HepG2 (cell line): ENCODE results near the gene NT5C1B. TPM values are rescaled to one million over a fixed set of nuclear protein-coding genes. Genes with fewer than 3 reads are reported as not detected.

Source experiments
- AHDC1 ChIP-seq: sonication (generic); formaldehyde crosslinking; IDR thresholded peaks from 2 replicates; pipeline ENCODE4 v1.5.1; 2020; ENCODE audit warnings: mild to moderate bottlenecking, missing genetic modification reagents, borderline replicate concordance
- CHD4 ChIP-seq: fragments of 200-600 bp; sonication (generic); IDR thresholded peaks from 2 replicates; pipeline ENCODE4 v1.7.0; 2017; ENCODE audit warnings: mild to moderate bottlenecking, low read length, borderline replicate concordance
- DNMT3B ChIP-seq: conservative IDR thresholded peaks from 2 replicates; pipeline ENCODE4 v1.6.1; 2016; ENCODE audit warnings: missing biosample characterization, control low read depth
- ESRRA ChIP-seq: sonication (generic); formaldehyde crosslinking; IDR thresholded peaks from 2 replicates; pipeline ENCODE4 v1.5.1; 2020; ENCODE audit warnings: mild to moderate bottlenecking, low read depth, missing genetic modification reagents
- FOXK1 ChIP-seq: sonication (generic); formaldehyde crosslinking; IDR thresholded peaks from 2 replicates; pipeline ENCODE4 v1.4.0; 2020; ENCODE audit warnings: low read depth, missing genetic modification reagents, borderline replicate concordance
- FOXM1 ChIP-seq: sonication (generic); formaldehyde crosslinking; IDR thresholded peaks from 2 replicates; pipeline ENCODE4 v1.5.0; 2020; ENCODE audit warnings: missing genetic modification reagents
- GPN1 ChIP-seq: sonication (generic); formaldehyde crosslinking; IDR thresholded peaks from 2 replicates; pipeline ENCODE4 v1.5.1; 2020; ENCODE audit warnings: missing genetic modification reagents, borderline replicate concordance
- HMGA1 ChIP-seq: sonication (generic); formaldehyde crosslinking; conservative IDR thresholded peaks from 2 replicates; pipeline ENCODE4 v1.4.0; 2020; ENCODE audit warnings: missing genetic modification reagents
- KAT2B ChIP-seq: fragments of 150-350 bp; IDR thresholded peaks from 2 replicates; pipeline ENCODE4 v1.6.1; 2014; ENCODE audit warnings: low read depth, low read length, borderline replicate concordance
- LBX2 ChIP-seq: sonication (generic); formaldehyde crosslinking; IDR thresholded peaks from 2 replicates; pipeline ENCODE4 v1.5.0; 2020; ENCODE audit warnings: missing genetic modification reagents, mild to moderate bottlenecking, borderline replicate concordance
- NKX3-1 ChIP-seq: sonication (generic); formaldehyde crosslinking; IDR thresholded peaks from 2 replicates; pipeline ENCODE4 v1.5.0; 2020; ENCODE audit warnings: missing genetic modification reagents
- PRMT3 ChIP-seq: sonication (generic); formaldehyde crosslinking; IDR thresholded peaks from 2 replicates; pipeline ENCODE4 v1.8.1; 2022; ENCODE audit warnings: low read depth, mild to moderate bottlenecking, moderate library complexity, missing genetic modification reagents, borderline replicate concordance
- REPIN1 ChIP-seq: sonication (generic); formaldehyde crosslinking; IDR thresholded peaks from 2 replicates; pipeline ENCODE4 v1.8.0; 2022; ENCODE audit warnings: missing genetic modification reagents, low read depth, mild to moderate bottlenecking, borderline replicate concordance
- REST ChIP-seq, 2 experiments: IDR thresholded peaks; 2 replicates each; pipeline ENCODE4 v1.6.1; 2011 to 2012; ENCODE audit warnings: low read length in 2 of 2, borderline replicate concordance in 1 of 2, low read depth in 1 of 2, mild to moderate bottlenecking in 1 of 2, moderate library complexity in 1 of 2
- SMC3 ChIP-seq: IDR thresholded peaks from 2 replicates; pipeline ENCODE4 v1.6.1; 2011; ENCODE audit warnings: low read length, improper control_type of control experiment
- STAG1 ChIP-seq: sonication (generic); formaldehyde crosslinking; IDR thresholded peaks from 2 replicates; pipeline ENCODE4 v1.4.0; 2020; ENCODE audit warnings: missing genetic modification reagents
- ZFP1 ChIP-seq: IDR thresholded peaks from 2 replicates; pipeline ENCODE4 v1.6.1; 2016
- ZNF205 ChIP-seq: IDR thresholded peaks from 2 replicates; pipeline ENCODE4 v1.6.1; 2018; ENCODE audit warnings: missing biosample characterization, missing genetic modification reagents
- ZNF839 ChIP-seq: sonication (generic); formaldehyde crosslinking; IDR thresholded peaks from 2 replicates; pipeline ENCODE4 v1.4.0; 2020; ENCODE audit warnings: missing genetic modification reagents, mild to moderate bottlenecking, borderline replicate concordance
- ZNF878 ChIP-seq: sonication (generic); formaldehyde crosslinking; IDR thresholded peaks from 2 replicates; pipeline ENCODE4 v1.8.1; 2023; ENCODE audit warnings: mild to moderate bottlenecking, missing genetic modification reagents, moderate library complexity
- polyA plus RNA-seq, 8 experiments: library from polyadenylated mRNA; depleted of rRNA in 3 of 8; stranded (reverse) in 7 of 8; unstranded in 1 of 8; fragments of >200 nt; fragmentation: Illumina TruSeq in 4 of 8; extraction: Trizol in 4 of 8; gene quantifications; 2 replicates each; pipeline versions ENCODE4 v1.2.1 to v1.2.3, GENCODE V29; 2011 to 2016; ENCODE audit warnings: low read depth in 4 of 8, missing spikeins in 1 of 8, mixed read lengths in 1 of 8; ENCODE audit not compliant: insufficient read depth in 1 of 8
- total RNA-seq, 5 experiments: library from RNA; depleted of rRNA; stranded (reverse); fragments of >200 nt; fragmentation: Illumina TruSeq; extraction: Trizol; gene quantifications; 2 replicates each; pipeline ENCODE4 v1.2.3, GENCODE V29; 2016; ENCODE audit warnings: low read depth in 1 of 5
- TF ChIP-seq, protein P1 (sequence below): IDR thresholded peaks from 2 replicates; pipeline ENCODE4 v1.6.1; 2016; ENCODE audit warnings: low read depth, control low read depth

NT5C1B gene
- total and polyA plus RNA-seq, 2 of the 13 experiments (the other 11 are each of a cell fraction or from before 2014, with no cell fraction given), result not detected

- TF ChIP-seq AHDC1, result no peak
- no peak for TF ChIP-seq ESRRA (CRISPR knock-in tag)
- no peak for TF ChIP-seq ZNF839 (CRISPR knock-in tag)
- no peak for TF ChIP-seq NKX3-1 (CRISPR knock-in tag)
- no peak for TF ChIP-seq GPN1 (CRISPR knock-in tag)
- no peak for TF ChIP-seq LBX2 (CRISPR knock-in tag)
- no peak for TF ChIP-seq CHD4
- no peak for TF ChIP-seq SMC3
- 0 out of 2 replicates have a peak, but pooled peaks have one; percentile 19 for TF ChIP-seq ZFP1 (CRISPR knock-in tag)
- no peak for TF ChIP-seq KAT2B
- no peak for TF ChIP-seq STAG1 (CRISPR knock-in tag)
- TF ChIP-seq, protein P1, sequence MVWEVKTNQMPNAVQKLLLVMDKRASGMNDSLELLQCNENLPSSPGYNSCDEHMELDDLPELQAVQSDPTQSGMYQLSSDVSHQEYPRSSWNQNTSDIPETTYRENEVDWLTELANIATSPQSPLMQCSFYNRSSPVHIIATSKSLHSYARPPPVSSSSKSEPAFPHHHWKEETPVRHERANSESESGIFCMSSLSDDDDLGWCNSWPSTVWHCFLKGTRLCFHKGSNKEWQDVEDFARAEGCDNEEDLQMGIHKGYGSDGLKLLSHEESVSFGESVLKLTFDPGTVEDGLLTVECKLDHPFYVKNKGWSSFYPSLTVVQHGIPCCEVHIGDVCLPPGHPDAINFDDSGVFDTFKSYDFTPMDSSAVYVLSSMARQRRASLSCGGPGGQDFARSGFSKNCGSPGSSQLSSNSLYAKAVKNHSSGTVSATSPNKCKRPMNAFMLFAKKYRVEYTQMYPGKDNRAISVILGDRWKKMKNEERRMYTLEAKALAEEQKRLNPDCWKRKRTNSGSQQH, result peak; percentile 80
- peak; percentile 71; the same call in 1 of the 2 replicates for TF ChIP-seq ZNF878 (CRISPR knock-in tag)
- no peak for TF ChIP-seq FOXK1 (CRISPR knock-in tag)
- TF ChIP-seq ZNF205 (CRISPR knock-in tag), result peak; percentile 14; the same call in 1 of the 2 replicates
- TF ChIP-seq REST (IDR thresholded peaks at IDR 0.05; ENCODE audit: borderline replicate concordance in 1 of 2, low read depth in 1 of 2, low read length in 2 of 2), result 0 out of 4 replicates have a peak, but pooled peaks of 1 of the 2 experiments have one; percentile 52
- TF ChIP-seq HMGA1 (CRISPR knock-in tag), result no peak
- no peak for TF ChIP-seq FOXM1 (CRISPR knock-in tag)
- TF ChIP-seq REPIN1, result no peak
- TF ChIP-seq DNMT3B (CRISPR knock-in tag), result 0 out of 2 replicates have a peak, but pooled peaks have one; percentile 54
- no peak for TF ChIP-seq PRMT3
These were observed 28.6 kb downstream of the NT5C1B start (continued) for GRCh38 chr2:18560797-18561085.
